H1 (cell line): ENCODE measurements around the gene TAPBPL. TPM values are rescaled to one million over a fixed set of nuclear protein-coding genes. Genes with fewer than 3 reads are reported as not detected.

ENCODE experiments used
- CTCF ChIA-PET: fragments of 300-600 bp; sonication (Branson Sonifier 250); formaldehyde crosslinking; loops from one replicate; lab custom pipeline; 2021; ENCODE audit not compliant: partially characterized antibody; lab: Charles Lee
- POLR2A ChIA-PET: fragments of 300-600 bp; sonication (Branson Sonifier 250); formaldehyde crosslinking; loops from one replicate; lab custom pipeline; 2021; ENCODE audit warnings: inconsistent platforms; ENCODE audit not compliant: partially characterized antibody; lab: Charles Lee
- DNase-seq, 2 experiments: peaks; one replicate each; pipeline versions ENCODE4 v3.0.0 to v3.0.0-alpha.2; 2010 to 2022; ENCODE audit warnings: low spot score in 2 of 2, low read depth in 1 of 2, mixed read lengths in 1 of 2
- FAIRE-seq: peaks from 2 replicates; lab custom pipeline; 2011; peaks lifted over from hg19 to GRCh38; lab: Jason Lieb, UNC
- H2AFZ ChIP-seq: 2 replicates; pipeline ENCODE4 v1.8.1; 2012; ENCODE audit warnings: low read length, inconsistent platforms
- H2AK5ac ChIP-seq: 2 replicates; pipeline ENCODE4 v1.6.1; 2013; ENCODE audit warnings: low read depth, low read length
- H2BK120ac ChIP-seq: replicated peaks from 2 replicates; pipeline ENCODE3; 2013; ENCODE audit warnings: low read depth, low read length, inconsistent platforms
- H2BK12ac ChIP-seq: 2 replicates; pipeline ENCODE4 v1.6.1; 2013; ENCODE audit warnings: low read depth, low read length
- H2BK15ac ChIP-seq: 2 replicates; pipeline ENCODE4 v1.6.1; 2013; ENCODE audit warnings: low read length
- H2BK20ac ChIP-seq: 2 replicates; pipeline ENCODE4 v1.6.1; 2013; ENCODE audit warnings: low read length
- H2BK5ac ChIP-seq: 2 replicates; pipeline ENCODE4 v1.6.1; 2013; ENCODE audit warnings: low read depth, low read length
- H3K14ac ChIP-seq: 2 replicates; pipeline ENCODE4 v1.6.1; 2013; ENCODE audit warnings: inconsistent platforms; ENCODE audit not compliant: insufficient read length
- H3K18ac ChIP-seq: 2 replicates; pipeline ENCODE4 v1.6.1; 2013; ENCODE audit warnings: low read length; ENCODE audit errors: extremely low read depth
- H3K23ac ChIP-seq: 2 replicates; pipeline ENCODE4 v1.6.1; 2013; ENCODE audit warnings: inconsistent platforms; ENCODE audit not compliant: insufficient read length
- H3K23me2 ChIP-seq: 2 replicates; pipeline ENCODE4 v1.6.1; 2013; ENCODE audit warnings: low read depth, low read length
- H3K27ac ChIP-seq: 2 replicates; pipeline ENCODE4 v1.6.1; 2011; ENCODE audit warnings: low read depth, low read length, inconsistent platforms
- H3K27me3 ChIP-seq, 4 experiments: replicated peaks in 1 of 4; 1 replicate in 1 of 4; 2 replicates in 3 of 4; pipeline versions ENCODE4 v1.6.1 to v1.8.1; 2011 to 2013; ENCODE audit warnings: low read length in 3 of 4, mild to moderate bottlenecking in 3 of 4, inconsistent platforms in 2 of 4, mixed read lengths in 2 of 4, moderate library complexity in 1 of 4; ENCODE audit not compliant: control insufficient read depth in 3 of 4, insufficient read depth in 3 of 4; ENCODE audit errors: extremely low read depth in 1 of 4
- H3K36me3 ChIP-seq, 4 experiments: 2 replicates each; pipeline versions ENCODE4 v1.6.1 to v1.8.1; 2011 to 2013; ENCODE audit warnings: mild to moderate bottlenecking in 4 of 4, low read length in 3 of 4, moderate library complexity in 2 of 4, control low read depth in 1 of 4, inconsistent platforms in 1 of 4; ENCODE audit not compliant: insufficient read depth in 4 of 4, control insufficient read depth in 2 of 4
- H3K4ac ChIP-seq: replicated peaks from 2 replicates; pipeline ENCODE3; 2013; ENCODE audit warnings: low read length, low read depth, mixed read lengths, inconsistent platforms; ENCODE audit not compliant: insufficient read length
- H3K4me1 ChIP-seq, 4 experiments: replicated peaks in 1 of 4; 1 replicate in 1 of 4; 2 replicates in 3 of 4; pipeline versions ENCODE4 v1.6.1 to v1.8.1; 2011 to 2013; ENCODE audit warnings: low read length in 3 of 4, inconsistent platforms in 2 of 4, mixed read lengths in 1 of 4; ENCODE audit not compliant: insufficient read depth in 4 of 4, control insufficient read depth in 3 of 4
- H3K4me2 ChIP-seq, 2 experiments: 2 replicates each; pipeline versions ENCODE4 v1.6.1 to v1.8.1; 2011 to 2013; ENCODE audit warnings: low read depth in 2 of 2, low read length in 2 of 2, control low read depth in 1 of 2, inconsistent platforms in 1 of 2, mild to moderate bottlenecking in 1 of 2; ENCODE audit not compliant: insufficient read depth in 1 of 2
- H3K4me3 ChIP-seq, 4 experiments: fragments of 200-600, 300-600 bp in 1 of 4; sonication (generic), shearing (Covaris generic), sonication (Bioruptor Twin) in 1 of 4; 2 replicates each; pipeline versions ENCODE4 v1.5.1 to v1.8.1; 2011 to 2016; ENCODE audit warnings: low read length in 4 of 4, low read depth in 3 of 4, control low read depth in 2 of 4, inconsistent platforms in 2 of 4, mild to moderate bottlenecking in 2 of 4, mixed read lengths in 1 of 4, moderate library complexity in 1 of 4; ENCODE audit not compliant: insufficient read depth in 2 of 4; ENCODE audit errors: extremely low read depth in 1 of 4
- H3K56ac ChIP-seq: replicated peaks from 2 replicates; pipeline ENCODE3; 2013; ENCODE audit warnings: low read depth, mild to moderate bottlenecking, mixed read lengths, low read length, inconsistent platforms; ENCODE audit not compliant: insufficient read length
- H3K79me1 ChIP-seq: 2 replicates; pipeline ENCODE4 v1.6.1; 2013; ENCODE audit warnings: low read depth, low read length, control low read depth
- H3K79me2 ChIP-seq, 2 experiments: 2 replicates each; pipeline versions ENCODE4 v1.6.1 to v1.8.1; 2012 to 2013; ENCODE audit warnings: low read length in 2 of 2, mild to moderate bottlenecking in 2 of 2, inconsistent platforms in 1 of 2; ENCODE audit not compliant: insufficient read depth in 2 of 2, control insufficient read depth in 1 of 2
- H3K9ac ChIP-seq, 4 experiments: replicated peaks in 1 of 4; 1 replicate in 1 of 4; 2 replicates in 3 of 4; pipeline versions ENCODE4 v1.6.1 to v1.8.1; 2011 to 2013; ENCODE audit warnings: low read depth in 3 of 4, low read length in 3 of 4, control low read depth in 2 of 4, mild to moderate bottlenecking in 2 of 4, moderate library complexity in 2 of 4, inconsistent platforms in 1 of 4; ENCODE audit errors: extremely low read depth in 1 of 4
- H3K9me3 ChIP-seq, 2 experiments: 2 replicates each; pipeline versions ENCODE4 v1.6.1 to v1.8.1; 2012 to 2013; ENCODE audit warnings: mild to moderate bottlenecking in 2 of 2, moderate library complexity in 2 of 2, control low read depth in 1 of 2, inconsistent platforms in 1 of 2, low read depth in 1 of 2, low read length in 1 of 2, mixed read lengths in 1 of 2; ENCODE audit not compliant: insufficient read depth in 2 of 2
- H4K20me1 ChIP-seq, 2 experiments: replicated peaks in 1 of 2; 2 replicates each; pipeline versions ENCODE3 to v1.8.1; 2011 to 2013; ENCODE audit warnings: inconsistent platforms in 2 of 2, low read length in 2 of 2, mild to moderate bottlenecking in 1 of 2; ENCODE audit not compliant: insufficient read depth in 2 of 2, control insufficient read depth in 1 of 2
- H4K5ac ChIP-seq: 2 replicates; pipeline ENCODE4 v1.6.1; 2013; ENCODE audit warnings: low read length, low read depth, mixed read lengths, inconsistent platforms; ENCODE audit not compliant: insufficient read length
- H4K8ac ChIP-seq: 2 replicates; pipeline ENCODE4 v1.8.0; 2013; ENCODE audit warnings: mild to moderate bottlenecking, moderate library complexity, low read length, inconsistent platforms; ENCODE audit not compliant: insufficient read depth; ENCODE audit errors: extremely low read depth
- H4K91ac ChIP-seq: replicated peaks from 2 replicates; pipeline ENCODE3; 2013; ENCODE audit warnings: low read length, mixed read lengths, inconsistent platforms; ENCODE audit not compliant: insufficient read length
- BRCA1 ChIP-seq: IDR thresholded peaks from 2 replicates; pipeline ENCODE4 v1.6.1; 2012; ENCODE audit warnings: low read depth, low read length, improper control_type of control experiment
- EP300 ChIP-seq, 2 experiments: IDR thresholded peaks; 1 replicate in 1 of 2; 2 replicates in 1 of 2; pipeline ENCODE4 v1.6.1; 2011 to 2012; ENCODE audit warnings: low read depth in 2 of 2, low read length in 2 of 2, mild to moderate bottlenecking in 2 of 2, borderline replicate concordance in 1 of 2, inconsistent platforms in 1 of 2, moderate library complexity in 1 of 2
- GTF2F1 ChIP-seq: IDR thresholded peaks from 2 replicates; pipeline ENCODE4 v1.6.1; 2012; ENCODE audit warnings: low read depth, low read length, improper control_type of control experiment, borderline replicate concordance
- KDM5A ChIP-seq: fragments of 200-600 bp; IDR thresholded peaks from 2 replicates; pipeline ENCODE4 v1.7.1; 2012; ENCODE audit warnings: mild to moderate bottlenecking, low read length, inconsistent platforms, mixed read lengths
- MAX ChIP-seq: IDR thresholded peaks from 2 replicates; pipeline ENCODE4 v1.6.1; 2012; ENCODE audit warnings: inconsistent platforms
- NANOG ChIP-seq: IDR thresholded peaks from 2 replicates; pipeline ENCODE4 v1.6.1; 2011; ENCODE audit warnings: low read length, low read depth, mild to moderate bottlenecking, inconsistent platforms; ENCODE audit not compliant: insufficient read depth, poor library complexity, severe bottlenecking
- POLR2A ChIP-seq, 2 experiments: IDR thresholded peaks; 1 replicate in 1 of 2; 2 replicates in 1 of 2; pipeline ENCODE4 v1.6.1; 2011; ENCODE audit warnings: low read depth in 2 of 2, low read length in 2 of 2, mild to moderate bottlenecking in 2 of 2; ENCODE audit errors: control extremely low read depth in 1 of 2
- SIX5 ChIP-seq: IDR thresholded peaks from 2 replicates; pipeline ENCODE4 v1.6.1; 2011; ENCODE audit warnings: mild to moderate bottlenecking, low read depth, low read length
- TCF12 ChIP-seq: IDR thresholded peaks from 2 replicates; pipeline ENCODE4 v1.6.1; 2011; ENCODE audit warnings: low read depth, mild to moderate bottlenecking, low read length
- WGBS, 2 experiments: shearing (Covaris generic) in 1 of 2; methylation state at CpG; one replicate each; pipeline versions ENCODE4 v1.1.6 to v1.1.7; 2013 to 2015; ENCODE audit warnings: low lambda C conversion rate in 2 of 2, mixed read lengths in 2 of 2, inconsistent platforms in 1 of 2, low coverage in 1 of 2, missing lambda C conversion rate in 1 of 2; ENCODE audit not compliant: insufficient replicate concordance in 2 of 2, insufficient coverage in 1 of 2, insufficient read length in 1 of 2; ENCODE audit errors: extremely low coverage in 1 of 2, missing lambda C conversion rate in 1 of 2; 5-methylcytosine and 5-hydroxymethylcytosine counted together
- polyA plus RNA-seq, 7 experiments: library from polyadenylated mRNA; depleted of rRNA in 3 of 7; stranded (reverse) in 5 of 7; unstranded in 2 of 7; fragments of >200 nt in 5 of 7; fragments of 200-250 nt in 2 of 7; gene quantifications; 1 replicate in 5 of 7; 2 replicates in 1 of 7; 4 replicates in 1 of 7; pipeline versions ENCODE4 v1.2.1 to v1.2.3, GENCODE V29; 2011 to 2013; ENCODE audit warnings: missing spikeins in 2 of 7, mixed read lengths in 2 of 7
- total RNA-seq: library from RNA; stranded (reverse); fragmentation: NEBNext Ultra II Directional; extraction: Animal tissue kit (Norgen Biotek cat#: 25700); gene quantifications from 2 replicates; pipeline ENCODE4 v1.2.1, GENCODE V29; 2021

TAPBPL gene
- total and polyA plus RNA-seq, 2 of the 8 experiments (the other 6 are each of a cell fraction or from before 2014, with no cell fraction given), result 0.61 to 1.5 TPM

- FAIRE-seq, result no peak
- Histone ChIP-seq H3K9ac (no peak overlapping the region), H4K91ac (no peak overlapping the region), H3K4me2 (no peak overlapping the region), H3K79me1 (no peaks in the 10 kb centered on the region), H2BK12ac (no peak overlapping the region), H3K4me3 (no peak overlapping the region), H4K20me1 (peaks cover 0 to 4% of the 10 kb centered on the region in 2 experiments), H2AK5ac (no peak overlapping the region), H3K56ac (no peak overlapping the region), H3K36me3 (peaks cover 5 to 40% (median 26%) of the 10 kb centered on the region in 4 experiments), H3K79me2 (0 out of 4 replicates have a peak, but pooled peaks cover 0 to 5% of the 10 kb centered on the region in 2 experiments), H3K4ac (no peak overlapping the region), H3K27me3 (no peaks in the 10 kb centered on the region), H3K23ac (no peak overlapping the region), H2BK120ac (no peak overlapping the region), H2BK20ac (no peak overlapping the region), H3K23me2 (no peaks in the 10 kb centered on the region), H3K9me3 (no peaks in the 10 kb centered on the region), H2AFZ (no peak overlapping the region), H4K5ac (no peak overlapping the region), H4K8ac (no peak overlapping the region), H2BK5ac (no peak overlapping the region), H3K18ac (no peak overlapping the region), H3K27ac (no peak overlapping the region), H3K14ac (no peak overlapping the region), H2BK15ac (no peak overlapping the region), H3K4me1 (no peaks in the 10 kb centered on the region)
- TF ChIP-seq KDM5A (no peak), EP300 (IDR thresholded peaks at IDR 0.05; ENCODE audit: borderline replicate concordance in 1 of 2, low read depth in 2 of 2, low read length in 2 of 2) (no peak), TCF12 (no peak), POLR2A (IDR thresholded peaks at IDR 0.05; ENCODE audit: control extremely low read depth in 1 of 2, low read depth in 2 of 2, low read length in 2 of 2) (no peak), SIX5 (no peak), NANOG (no peak), MAX (no peak), BRCA1 (no peak), GTF2F1 (no peak)
- no peak for DNase-seq
- POLR2A ChIA-PET, result interaction anchor here (0.9 to 3.9 kb wide), 4 partner anchors 11 to 88 kb away, joined by 3 to 34 read pairs (median 11); partner anchors contain the start of genes SCNN1A and TAPBPL
- WGBS, 2 experiments, result 85% methylated on average over 6 of the region's 6 CpGs; no CpG with 5 or more reads in 1 of the 2 experiments
- CTCF ChIA-PET, result interaction anchor here (0.6 to 10.5 kb wide), 15 partner anchors 10 to 179 kb away, joined by 3 to 202 read pairs (median 3); partner anchors contain the start of gene CD27
Measured at GRCh38 chr12:6463858-6464257, 12.0 kb downstream of the TAPBPL start.
